Colonic mucosa (tissue), 4 donors: ENCODE results near the gene MYL11. TPM values are rescaled to one million over a fixed set of nuclear protein-coding genes. Genes with fewer than 3 reads are reported as not detected.

ENCODE experiments used
- DNase-seq: peaks from one replicate; pipeline ENCODE4 v3.0.0-alpha.2; 2020
- H3K27ac ChIP-seq: fragments of 200-600 bp; one replicate; pipeline ENCODE4 v1.8.0; 2021
- H3K27me3 ChIP-seq: fragments of 200-600 bp; one replicate; pipeline ENCODE4 v1.8.0; 2021
- H3K36me3 ChIP-seq: fragments of 200-600 bp; one replicate; pipeline ENCODE4 v1.8.0; 2021
- H3K4me1 ChIP-seq: fragments of 200-600 bp; one replicate; pipeline ENCODE4 v1.8.0; 2021; ENCODE audit warnings: mild to moderate bottlenecking
- H3K4me3 ChIP-seq: fragments of 200-600 bp; one replicate; pipeline ENCODE4 v1.8.0; 2021
- H3K9ac ChIP-seq, 2 donors: one replicate each; pipeline ENCODE4 v1.7.0; 2013; ENCODE audit warnings: control low read depth in 2 of 2, low read depth in 2 of 2, low read length in 2 of 2
- H3K9me3 ChIP-seq: fragments of 200-600 bp; one replicate; pipeline ENCODE4 v1.8.0; 2021
- intact Hi-C: fragments of 100-400 bp; cut with DNase I; formaldehyde crosslinking; loops from one replicate; pipeline ENCODE4 v1.14.1; 2022
- total RNA-seq, 2 donors: library from RNA; stranded (reverse); fragmentation: NEBNext Ultra II Directional in 1 of 2; extraction: Animal tissue kit (Norgen Biotek cat#: 25700) in 1 of 2; gene quantifications; one replicate each; pipeline ENCODE4 v1.2.1, GENCODE V29; 2021
- TF ChIP-seq, protein P1 (sequence below): fragments of 200-600 bp; IDR thresholded peaks from one replicate; pipeline ENCODE4 v1.8.0; 2022; ENCODE audit warnings: antibody characterized with exemption, mild to moderate bottlenecking
- donor health status: healthy.
- donor health status: DM: no; HTN: no; CAD: no.
- donor health status: DM: no; HTN: no; CAD: no.

The MYL11 gene
- total RNA-seq, 2 donors from 2014 or later, result 1.1 to 2.2 TPM

DNA sequence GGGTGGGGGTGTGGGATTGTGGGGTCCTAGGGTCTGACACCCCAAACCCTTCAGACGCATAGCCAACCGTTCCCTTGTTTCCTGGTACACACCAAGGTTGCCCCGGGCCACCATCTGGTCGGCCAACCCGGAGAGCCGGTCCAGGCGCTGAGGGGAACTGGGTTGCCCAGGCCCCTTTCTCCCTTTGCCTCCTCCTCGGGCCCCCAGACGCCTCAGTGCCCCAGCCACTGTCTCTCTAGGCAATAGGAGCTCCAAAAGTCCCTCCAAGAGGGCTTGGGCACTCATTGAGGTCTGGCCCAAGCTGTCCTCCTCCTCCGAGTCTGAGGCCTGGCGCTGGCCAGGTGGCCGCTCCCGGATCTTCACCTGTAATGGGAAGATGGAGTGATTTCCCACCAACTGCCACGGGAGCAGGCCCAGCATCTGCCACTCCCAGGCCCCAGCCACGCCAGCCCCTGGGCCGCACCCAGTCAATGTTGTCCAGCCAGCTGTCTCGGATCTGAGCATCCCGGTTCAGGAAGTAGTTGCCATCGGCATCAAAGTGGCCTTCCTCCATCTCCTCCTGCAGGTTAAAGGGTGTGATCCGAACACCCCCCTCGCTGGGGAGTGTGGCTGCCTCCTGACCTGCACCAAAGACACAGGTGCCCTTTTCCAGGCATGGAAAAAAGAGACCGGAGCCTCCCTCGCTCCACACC lies 21.0 kb upstream of the MYL11 start:
- H3K36me3 ChIP-seq, result peaks cover 8% of the 10 kb centered on the region
- H3K4me1 ChIP-seq, result peaks cover 7% of the 10 kb centered on the region
- H3K27ac ChIP-seq, result no peak overlapping the region
- intact Hi-C loops, result loop anchor here (10.0 kb wide), 1 partner anchor 259 kb away; the partner anchor contains the start of genes TBX6 and YPEL3
- TF ChIP-seq, protein P1, sequence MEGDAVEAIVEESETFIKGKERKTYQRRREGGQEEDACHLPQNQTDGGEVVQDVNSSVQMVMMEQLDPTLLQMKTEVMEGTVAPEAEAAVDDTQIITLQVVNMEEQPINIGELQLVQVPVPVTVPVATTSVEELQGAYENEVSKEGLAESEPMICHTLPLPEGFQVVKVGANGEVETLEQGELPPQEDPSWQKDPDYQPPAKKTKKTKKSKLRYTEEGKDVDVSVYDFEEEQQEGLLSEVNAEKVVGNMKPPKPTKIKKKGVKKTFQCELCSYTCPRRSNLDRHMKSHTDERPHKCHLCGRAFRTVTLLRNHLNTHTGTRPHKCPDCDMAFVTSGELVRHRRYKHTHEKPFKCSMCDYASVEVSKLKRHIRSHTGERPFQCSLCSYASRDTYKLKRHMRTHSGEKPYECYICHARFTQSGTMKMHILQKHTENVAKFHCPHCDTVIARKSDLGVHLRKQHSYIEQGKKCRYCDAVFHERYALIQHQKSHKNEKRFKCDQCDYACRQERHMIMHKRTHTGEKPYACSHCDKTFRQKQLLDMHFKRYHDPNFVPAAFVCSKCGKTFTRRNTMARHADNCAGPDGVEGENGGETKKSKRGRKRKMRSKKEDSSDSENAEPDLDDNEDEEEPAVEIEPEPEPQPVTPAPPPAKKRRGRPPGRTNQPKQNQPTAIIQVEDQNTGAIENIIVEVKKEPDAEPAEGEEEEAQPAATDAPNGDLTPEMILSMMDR, result no peak
- DNase-seq, result no peak
- H3K9me3 ChIP-seq, result no peaks in the 10 kb centered on the region
- no peaks in the 10 kb centered on the region for H3K27me3 ChIP-seq
- H3K9ac ChIP-seq, result peak overlapping the region in 1 of 2 donors; percentile 97
- H3K4me3 ChIP-seq, result peak overlapping the region; percentile 80

DNA sequence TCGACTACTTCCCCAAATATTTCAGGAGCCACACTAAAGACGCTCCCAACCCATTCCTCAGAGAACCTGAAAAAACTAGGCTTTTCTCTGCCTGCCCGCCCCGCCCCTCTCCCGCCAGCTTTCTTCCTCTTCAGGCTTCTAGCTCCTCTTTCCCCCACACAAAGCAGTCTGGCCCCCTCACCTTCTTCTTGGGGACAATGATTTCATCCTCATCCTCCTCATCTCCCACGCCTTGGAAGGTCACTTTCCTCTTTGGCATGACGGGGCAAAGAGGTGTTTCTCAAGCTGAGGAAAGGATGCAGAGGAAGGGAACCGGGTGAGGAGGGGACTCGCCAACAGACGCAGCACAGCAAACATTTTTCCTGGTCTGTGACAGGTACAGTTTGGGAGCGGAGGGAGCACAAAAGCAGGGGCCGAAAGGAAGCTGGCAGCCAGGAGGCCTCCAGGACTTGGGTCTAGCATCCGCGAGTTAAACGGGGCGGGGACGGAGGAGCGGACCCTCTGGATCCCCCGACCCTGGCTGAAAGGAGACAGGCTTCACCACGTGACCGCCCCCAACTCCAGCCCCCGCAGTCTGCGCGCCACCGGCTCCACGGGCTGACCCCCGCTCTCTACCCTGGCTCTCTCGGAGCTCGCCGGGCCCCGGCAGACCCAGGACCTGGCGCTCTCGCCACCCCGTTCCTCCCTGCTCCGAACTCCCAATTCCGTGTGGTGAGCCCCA lies 20.0 kb upstream of the MYL11 start:
- H3K27ac ChIP-seq, result peak overlapping the region; percentile 94
- H3K4me1 ChIP-seq, result peaks cover 7% of the 10 kb centered on the region
- no peaks in the 10 kb centered on the region for H3K9me3 ChIP-seq
- peaks cover 8% of the 10 kb centered on the region for H3K36me3 ChIP-seq
- peak overlapping the region; percentile 80 for H3K4me3 ChIP-seq
- DNase-seq, result peak; percentile 55
- peak overlapping the region; percentile 90 to 97 for H3K9ac ChIP-seq
- H3K27me3 ChIP-seq, result no peaks in the 10 kb centered on the region
- TF ChIP-seq, protein P1, result no peak
- intact Hi-C loops, result loop anchor here (10.0 kb wide), 1 partner anchor 260 kb away; the partner anchor contains the start of genes TBX6 and YPEL3

DNA sequence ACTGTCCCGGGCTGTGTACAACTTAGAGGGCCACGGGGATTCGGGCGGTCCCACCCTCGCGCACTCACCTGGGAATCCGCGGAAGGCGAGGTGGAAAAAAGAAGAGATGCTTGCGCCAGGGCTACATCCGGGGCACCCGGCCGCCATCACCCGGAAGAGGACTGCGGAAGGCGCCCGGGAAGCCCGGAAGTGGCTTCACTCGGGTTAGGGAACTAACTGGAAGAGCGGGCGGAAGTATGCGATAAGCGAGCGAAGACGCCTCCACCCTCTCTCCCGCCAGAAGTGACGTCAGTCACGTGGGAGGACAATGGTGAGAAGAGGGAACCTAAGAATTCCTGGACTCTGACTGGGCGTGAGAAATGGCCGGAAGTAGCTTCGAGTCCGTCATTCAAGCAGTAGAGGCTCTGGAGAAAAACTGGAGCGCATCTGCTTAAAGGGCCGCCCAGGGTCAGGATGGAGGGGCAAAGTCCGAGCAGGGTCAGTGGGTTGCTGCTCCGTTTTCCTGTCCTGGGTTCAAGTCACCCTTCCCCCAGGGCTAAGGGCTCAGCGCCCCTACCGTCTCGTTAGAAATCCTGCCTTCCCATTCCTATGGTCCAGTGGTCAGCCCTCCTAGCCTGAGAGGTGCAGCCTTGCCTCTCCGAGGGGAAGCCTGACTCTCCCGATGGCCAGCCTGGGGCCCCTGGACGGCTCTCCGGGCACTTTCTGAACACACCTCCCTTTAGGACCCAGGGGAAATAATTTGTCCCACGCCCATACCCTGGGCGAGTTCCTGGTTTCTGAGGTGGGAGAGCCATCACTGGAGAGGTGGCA lies 19.3 kb upstream of the MYL11 start, which contains the start of gene CD2BP2:
Gene CD2BP2, minus strand, starts transcription at position 165 of the 810 bp plus-strand sequence. CDS start 627 bp downstream, outside the sequence.
- H3K27me3 ChIP-seq, result no peaks in the 10 kb centered on the region
- peaks cover 7% of the 10 kb centered on the region for H3K4me1 ChIP-seq
- H3K36me3 ChIP-seq, result peaks cover 8% of the 10 kb centered on the region
- H3K9ac ChIP-seq, result peak within 1 kb of the TSS; percentile 97
- H3K4me3 ChIP-seq, result peak within 1 kb of the TSS; percentile 80
- TF ChIP-seq, protein P1, result no peak
- DNase-seq, result peak; percentile 98
- peak within 1 kb of the TSS; percentile 94 for H3K27ac ChIP-seq
- intact Hi-C loops, result loop anchor here (10.0 kb wide), 1 partner anchor 261 kb away; the partner anchor contains the start of genes TBX6 and YPEL3
- no peaks in the 10 kb centered on the region for H3K9me3 ChIP-seq

DNA sequence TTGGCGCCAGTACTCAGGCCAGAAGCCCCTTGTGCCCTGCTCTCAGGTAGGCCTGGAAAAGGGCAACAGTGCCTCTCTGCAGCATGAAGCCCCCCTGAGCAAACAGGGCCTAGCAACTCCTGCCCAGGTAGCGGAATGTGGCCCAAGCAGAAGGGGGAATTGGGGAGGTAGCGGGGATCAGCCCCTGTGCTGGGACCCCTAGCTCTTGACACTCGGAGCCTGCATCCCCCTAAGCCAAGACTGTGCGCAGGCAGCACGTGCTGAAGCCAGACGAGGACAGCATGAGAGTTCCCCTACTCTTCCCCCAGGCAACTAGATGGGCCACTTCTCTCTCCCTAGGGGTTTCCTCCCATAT lies 18.7 kb upstream of the MYL11 start:
- no peak for DNase-seq
- peaks cover 8% of the 10 kb centered on the region for H3K36me3 ChIP-seq
- peaks cover 7% of the 10 kb centered on the region for H3K4me1 ChIP-seq
- H3K9me3 ChIP-seq, result no peaks in the 10 kb centered on the region
- intact Hi-C loops, result loop anchor here (10.0 kb wide), 1 partner anchor 261 kb away; the partner anchor contains the start of genes TBX6 and YPEL3
- TF ChIP-seq, protein P1, result no peak
- H3K4me3 ChIP-seq, result peak overlapping the region; percentile 80
- no peaks in the 10 kb centered on the region for H3K27me3 ChIP-seq
- H3K27ac ChIP-seq, result peak overlapping the region; percentile 94
- H3K9ac ChIP-seq, result peak overlapping the region; percentile 97
